ENCODE measurements around the gene SNED1.

DNA sequence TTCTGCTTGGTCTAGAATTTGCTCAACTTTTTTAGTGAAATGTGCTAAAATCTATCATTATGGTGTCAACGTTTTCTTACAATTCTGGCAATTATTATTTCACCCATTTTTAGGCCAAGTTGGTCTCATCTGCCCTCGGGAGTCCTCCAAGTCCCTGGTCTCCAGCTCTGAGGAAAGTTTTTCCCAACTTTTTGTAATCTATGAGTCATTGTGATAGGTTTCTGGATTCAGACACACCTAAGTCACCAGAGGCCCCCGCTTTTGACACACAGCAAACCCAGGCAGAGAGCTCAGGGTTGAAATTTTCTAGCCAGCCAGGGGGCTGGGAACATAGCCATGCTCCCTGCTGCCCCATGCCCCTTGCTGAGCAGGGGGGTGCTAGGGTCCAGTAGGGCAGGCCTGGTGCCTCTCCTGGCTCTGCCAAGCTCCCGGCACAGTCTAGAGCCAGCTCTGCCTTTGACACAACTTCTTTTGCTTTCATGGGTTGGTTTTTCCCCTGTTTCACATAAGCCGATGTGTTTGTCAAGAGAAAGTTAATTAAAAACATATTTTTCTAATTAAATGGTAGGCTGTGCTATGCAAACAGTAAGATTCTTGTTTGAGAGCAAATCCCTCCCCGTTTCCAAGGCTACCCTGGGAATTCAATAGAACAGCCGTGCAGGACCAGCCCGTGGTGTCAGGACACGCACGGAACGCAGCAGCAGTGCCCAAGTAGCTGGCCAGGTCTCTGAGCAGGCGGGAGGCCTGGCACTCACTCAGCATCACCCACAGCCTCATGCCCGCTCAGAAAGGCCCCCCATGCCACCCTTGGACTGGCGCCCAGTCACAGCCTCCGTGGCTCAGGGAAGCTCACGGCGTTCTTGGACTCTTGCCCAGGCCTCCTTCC lies 25.5 kb upstream of the SNED1 start:
- TF ChIP-seq, protein P1, sequence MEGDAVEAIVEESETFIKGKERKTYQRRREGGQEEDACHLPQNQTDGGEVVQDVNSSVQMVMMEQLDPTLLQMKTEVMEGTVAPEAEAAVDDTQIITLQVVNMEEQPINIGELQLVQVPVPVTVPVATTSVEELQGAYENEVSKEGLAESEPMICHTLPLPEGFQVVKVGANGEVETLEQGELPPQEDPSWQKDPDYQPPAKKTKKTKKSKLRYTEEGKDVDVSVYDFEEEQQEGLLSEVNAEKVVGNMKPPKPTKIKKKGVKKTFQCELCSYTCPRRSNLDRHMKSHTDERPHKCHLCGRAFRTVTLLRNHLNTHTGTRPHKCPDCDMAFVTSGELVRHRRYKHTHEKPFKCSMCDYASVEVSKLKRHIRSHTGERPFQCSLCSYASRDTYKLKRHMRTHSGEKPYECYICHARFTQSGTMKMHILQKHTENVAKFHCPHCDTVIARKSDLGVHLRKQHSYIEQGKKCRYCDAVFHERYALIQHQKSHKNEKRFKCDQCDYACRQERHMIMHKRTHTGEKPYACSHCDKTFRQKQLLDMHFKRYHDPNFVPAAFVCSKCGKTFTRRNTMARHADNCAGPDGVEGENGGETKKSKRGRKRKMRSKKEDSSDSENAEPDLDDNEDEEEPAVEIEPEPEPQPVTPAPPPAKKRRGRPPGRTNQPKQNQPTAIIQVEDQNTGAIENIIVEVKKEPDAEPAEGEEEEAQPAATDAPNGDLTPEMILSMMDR (tag by site-specific recombination; IDR thresholded peaks at IDR 0.05) = no peak
- no peak for TF ChIP-seq SP2 (tag by site-specific recombination; IDR thresholded peaks at IDR 0.05)
- TF ChIP-seq ZNF610 (tag by site-specific recombination; IDR thresholded peaks at IDR 0.05; ENCODE audit: borderline replicate concordance) = no peak
- no peak for TF ChIP-seq SP3 (tag by site-specific recombination; IDR thresholded peaks at IDR 0.05)
- no peak for TF ChIP-seq ZNF175 (tag by site-specific recombination; IDR thresholded peaks at IDR 0.05)
- no peak for TF ChIP-seq MEIS1 (CRISPR knock-in tag; IDR thresholded peaks at IDR 0.05; ENCODE audit: borderline replicate concordance)
- no peak for TF ChIP-seq ZNF23 (tag by site-specific recombination; IDR thresholded peaks at IDR 0.05; ENCODE audit: borderline replicate concordance)
- TF ChIP-seq BCL11B (tag by site-specific recombination; IDR thresholded peaks at IDR 0.05; ENCODE audit: low read depth) = no peak
- TF ChIP-seq TRIM28 (IDR thresholded peaks at IDR 0.05; ENCODE audit: borderline replicate concordance, low read length) = no peak
